ENCODE measurements around the gene STAG1. TPM values are rescaled to one million over a fixed set of nuclear protein-coding genes. Genes with fewer than 3 reads are reported as not detected.

The STAG1 gene
- total and polyA plus RNA-seq, 2 of the 13 experiments (the other 11 are each of a cell fraction or from before 2014, with no cell fraction given): 6.2 to 25.9 TPM

- no peak for TF ChIP-seq USF2 (IDR thresholded peaks at IDR 0.05; ENCODE audit: low read depth, low read length)
- no peak for TF ChIP-seq USF2 (CRISPR knock-in tag; IDR thresholded peaks at IDR 0.05; ENCODE audit: borderline replicate concordance)
- TF ChIP-seq ZNF841 (CRISPR knock-in tag; IDR thresholded peaks at IDR 0.05; ENCODE audit: borderline replicate concordance): peak; percentile 61; the same call in 1 of the 2 replicates
- TF ChIP-seq KDM6A (CRISPR knock-in tag; IDR thresholded peaks at IDR 0.05; ENCODE audit: low read depth): no peak
- TF ChIP-seq RARA (CRISPR knock-in tag; IDR thresholded peaks at IDR 0.05): no peak
- TF ChIP-seq SNAPC4 (CRISPR knock-in tag; IDR thresholded peaks at IDR 0.05): peak; percentile 16; the same call in 1 of the 2 replicates
- TF ChIP-seq MAF1 (CRISPR knock-in tag; IDR thresholded peaks at IDR 0.05; ENCODE audit: borderline replicate concordance): peak; percentile 85
- peak; percentile 53; the same call in 1 of the 2 replicates for TF ChIP-seq ZNF710 (CRISPR knock-in tag; IDR thresholded peaks at IDR 0.05; ENCODE audit: borderline replicate concordance)
- peak; percentile 65 for TF ChIP-seq SP2 (CRISPR knock-in tag; IDR thresholded peaks at IDR 0.05)
- peak; percentile 71 for TF ChIP-seq PPARG (CRISPR knock-in tag; conservative IDR thresholded peaks at IDR 0.05)
- TF ChIP-seq PAXIP1 (CRISPR knock-in tag; conservative IDR thresholded peaks at IDR 0.05): peak; percentile 75
- TF ChIP-seq ZNF549 (CRISPR knock-in tag; IDR thresholded peaks at IDR 0.05): no peak
- TF ChIP-seq ZNF792 (CRISPR knock-in tag; IDR thresholded peaks at IDR 0.05): peak; percentile 77; the same call in 1 of the 2 replicates
- peak; percentile 36; the same call in 1 of the 2 replicates for TF ChIP-seq ZNF256 (CRISPR knock-in tag; conservative IDR thresholded peaks at IDR 0.05)
- TF ChIP-seq AGO2 (optimal IDR thresholded peaks at IDR 0.05; ENCODE audit: low read depth, low read length): peak; percentile 85
- TF ChIP-seq PTBP1 (IDR thresholded peaks at IDR 0.05; ENCODE audit: low read depth, low read length, poor library complexity, severe bottlenecking): no peak
These were observed 496 bp upstream of the STAG1 start (continued) for GRCh38 chr3:136752422-136753325.

Data from HepG2 (cell line).